ENCODE data around the gene CDK11B. TPM values are rescaled to one million over a fixed set of nuclear protein-coding genes. Genes with fewer than 3 reads are reported as not detected.
A peak's percentile ranks its signal among the peaks of the same experiment; 100 is the strongest.

Gene CDK11B
- total and polyA plus RNA-seq, 2 of the 8 experiments (the other 6 are each of a cell fraction or from before 2014, with no cell fraction given), result 11.1 to 31.9 TPM

DNA sequence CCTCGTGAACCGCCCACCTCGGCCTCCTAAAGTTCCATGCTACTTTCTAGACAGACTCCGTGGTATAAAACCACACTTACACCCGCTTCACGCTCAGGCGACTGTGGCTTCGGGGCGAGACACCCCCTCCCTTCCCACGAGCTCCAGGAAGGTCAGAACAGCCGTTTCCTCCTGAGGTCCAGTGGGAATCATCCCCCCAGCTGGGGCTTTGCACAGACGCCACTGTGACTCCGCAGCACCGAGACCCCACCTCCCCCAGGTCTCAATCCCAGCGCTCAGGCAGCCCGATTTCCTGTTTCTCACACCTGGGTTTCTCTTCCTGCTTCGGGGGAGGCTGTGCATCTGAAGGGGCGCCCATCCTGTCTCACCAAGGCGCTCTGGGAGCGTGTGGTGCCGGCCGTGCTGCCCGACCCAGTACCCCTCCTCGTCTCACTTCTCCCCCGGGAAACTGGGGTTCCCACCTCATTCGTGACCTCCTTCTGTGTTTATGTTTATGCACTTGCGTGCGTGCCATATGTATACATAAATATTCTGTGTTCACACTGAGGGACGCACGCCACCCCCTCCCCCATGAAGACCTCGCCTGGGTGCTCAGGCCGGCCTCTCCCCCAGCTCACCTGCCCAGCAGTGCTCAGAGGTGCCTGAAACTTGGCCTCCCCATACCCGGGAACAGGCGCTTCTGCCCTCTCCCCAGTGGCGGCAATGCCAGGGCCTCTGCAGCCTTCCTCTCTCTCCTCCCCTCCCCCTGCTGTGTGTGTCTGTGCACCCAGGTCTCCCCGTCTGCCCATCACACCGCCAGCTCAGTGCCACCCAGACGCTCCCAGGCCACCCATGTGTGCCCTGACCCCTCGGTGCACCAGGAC lies 19.1 kb upstream of the CDK11B start:
- H2AFZ ChIP-seq (ENCODE audit: low read length), result no peak overlapping the region
- H3K27me3 ChIP-seq (replicated peaks in 1 of 4; ENCODE audit: control insufficient read depth in 3 of 4, extremely low read depth in 1 of 4, insufficient read depth in 3 of 4, low read length in 3 of 4), result no peaks in the 10 kb centered on the region
- H4K5ac ChIP-seq (ENCODE audit: insufficient read length, low read depth, low read length), result no peak overlapping the region
- no peak overlapping the region for H2BK120ac ChIP-seq (replicated peaks; ENCODE audit: low read depth, low read length)
- DNase-seq (ENCODE audit: low read depth in 1 of 2, low spot score in 2 of 2) (no peak), FAIRE-seq (no peak)
- H2BK5ac ChIP-seq (ENCODE audit: low read depth, low read length), result peak overlapping the region; percentile 20; the same call in 1 of the 2 replicates
- H3K4ac ChIP-seq (replicated peaks; ENCODE audit: insufficient read length, low read depth, low read length), result peak overlapping the region; percentile 23
- H3K4me1 ChIP-seq (replicated peaks in 1 of 4; ENCODE audit: control insufficient read depth in 3 of 4, insufficient read depth in 4 of 4, low read length in 3 of 4), result peaks cover 0 to 14% (median 8%) of the 10 kb centered on the region in 4 experiments; a peak in 6 of 7 replicates
- H3K14ac ChIP-seq (ENCODE audit: insufficient read length), result no peak overlapping the region
- H3K27ac ChIP-seq (ENCODE audit: low read depth, low read length), result peak overlapping the region; percentile 36
- no peaks in the 10 kb centered on the region for H3K23me2 ChIP-seq (ENCODE audit: low read depth, low read length)
- H3K9me3 ChIP-seq (ENCODE audit: insufficient read depth in 2 of 2, low read depth in 1 of 2, low read length in 1 of 2), result no peaks in the 10 kb centered on the region
- no peaks in the 10 kb centered on the region; a peak in 1 of 8 replicates for H3K36me3 ChIP-seq (ENCODE audit: control insufficient read depth in 2 of 4, insufficient read depth in 4 of 4, low read length in 3 of 4)
- H3K79me2 ChIP-seq (ENCODE audit: control insufficient read depth in 1 of 2, insufficient read depth in 2 of 2, low read length in 2 of 2), result peaks cover 4 to 43% of the 10 kb centered on the region in 2 experiments; a peak in 2 of 4 replicates
- no peak overlapping the region for H2BK15ac ChIP-seq (ENCODE audit: low read length)
- ChIA-PET CTCF (ENCODE audit: partially characterized antibody) (interaction anchor here (0.6 to 2.7 kb wide), 12 partner anchors 9 to 366 kb away, joined by 3 to 24 read pairs (median 4); partner anchors contain the start of gene CDK11A), POLR2A (ENCODE audit: partially characterized antibody) (interaction anchor here (1.1 to 1.4 kb wide), 3 partner anchors 9 to 12 kb away, joined by 4 to 5 read pairs (median 5); no protein-coding TSS in a partner anchor)
- peaks cover 5 to 17% of the 10 kb centered on the region in 2 experiments for H4K20me1 ChIP-seq (replicated peaks in 1 of 2; ENCODE audit: control insufficient read depth in 1 of 2, insufficient read depth in 2 of 2, low read length in 2 of 2)
- no peak overlapping the region for H3K23ac ChIP-seq (ENCODE audit: insufficient read length)
- H4K91ac ChIP-seq (replicated peaks; ENCODE audit: insufficient read length, low read length), result peak overlapping the region; percentile 46
- H2AK5ac ChIP-seq (ENCODE audit: low read depth, low read length), result no peak overlapping the region
- H2BK20ac ChIP-seq (ENCODE audit: low read length), result no peak overlapping the region
- no peak for TF ChIP-seq MAFK (IDR thresholded peaks at IDR 0.05; ENCODE audit: low read depth, low read length)
- no peak for TF ChIP-seq POLR2A (IDR thresholded peaks at IDR 0.05; ENCODE audit: control extremely low read depth in 1 of 2, low read depth in 2 of 2, low read length in 2 of 2)
- no peak for TF ChIP-seq FOSL1 (IDR thresholded peaks at IDR 0.05; ENCODE audit: insufficient read depth, low read depth, low read length)
- no peak for TF ChIP-seq GABPA (IDR thresholded peaks at IDR 0.05; ENCODE audit: borderline replicate concordance, insufficient read depth, low read length)
- no peak for TF ChIP-seq POU5F1 (IDR thresholded peaks at IDR 0.05; ENCODE audit: low read depth, low read length)
- no peak for TF ChIP-seq JUND (IDR thresholded peaks at IDR 0.05; ENCODE audit: low read length)
- no peak for TF ChIP-seq SIN3A (conservative IDR thresholded peaks at IDR 0.05 in 1 of 2, IDR thresholded peaks at IDR 0.05 in 1 of 2; ENCODE audit: low read depth in 1 of 2, low read length in 2 of 2)
- no peak for TF ChIP-seq NRF1 (IDR thresholded peaks at IDR 0.05; ENCODE audit: low read depth, low read length)
- TF ChIP-seq HDAC6 (IDR thresholded peaks at IDR 0.05; ENCODE audit: low read depth, low read length), result no peak
- no peak for TF ChIP-seq PHF8 (conservative IDR thresholded peaks at IDR 0.05; ENCODE audit: low read depth, low read length)
- no peak overlapping the region for H3K4me2 ChIP-seq (ENCODE audit: insufficient read depth in 1 of 2, low read depth in 2 of 2, low read length in 2 of 2)
- 94% methylated on average over 39 of the region's 39 CpGs; no CpG with 5 or more reads in 1 of the 2 experiments for WGBS, 2 experiments (ENCODE audit: extremely low coverage in 1 of 2, insufficient coverage in 1 of 2, insufficient read length in 1 of 2, insufficient replicate concordance in 2 of 2, low coverage in 1 of 2, low lambda C conversion rate in 2 of 2, missing lambda C conversion rate in 1 of 2)
- H4K8ac ChIP-seq (ENCODE audit: extremely low read depth, insufficient read depth, low read length), result peak overlapping the region; percentile 84; the same call in 1 of the 2 replicates
- no peak overlapping the region for H3K9ac ChIP-seq (replicated peaks in 1 of 4; ENCODE audit: extremely low read depth in 1 of 4, low read depth in 3 of 4, low read length in 3 of 4)
- peaks cover 15% of the 10 kb centered on the region for H3K79me1 ChIP-seq (ENCODE audit: low read depth, low read length)
- H3K56ac ChIP-seq (replicated peaks; ENCODE audit: insufficient read length, low read depth, low read length), result no peak overlapping the region
- H2BK12ac ChIP-seq (ENCODE audit: low read depth, low read length), result peak overlapping the region; percentile 62; the same call in 1 of the 2 replicates
- H3K4me3 ChIP-seq (ENCODE audit: extremely low read depth in 1 of 4, insufficient read depth in 2 of 4, low read depth in 3 of 4, low read length in 4 of 4), result no peak overlapping the region
- peak overlapping the region; percentile 2; the same call in 1 of the 2 replicates for H3K18ac ChIP-seq (ENCODE audit: extremely low read depth, low read length)
